Osteocyte (in vitro differentiated cells): ENCODE results near the gene DBF4. TPM values are rescaled to one million over a fixed set of nuclear protein-coding genes. Genes with fewer than 3 reads are reported as not detected.
"Not testable (repeated sequence)": the region's sequence is repeated elsewhere in the genome, so short reads cannot be mapped to it uniquely, and the experiment has no call there.

ENCODE experiments used
- DNase-seq: peaks from one replicate; pipeline ENCODE4 v3.0.0; 2021; ENCODE audit warnings: mixed read lengths; ENCODE audit not compliant: unreplicated experiment; ENCODE audit errors: extremely low spot score
- H3K27ac Mint-ChIP-seq: one replicate; pipeline ENCODE4 v1.8.0; 2021; ENCODE audit warnings: mild to moderate bottlenecking, mixed read lengths; ENCODE audit not compliant: unreplicated experiment
- H3K27me3 Mint-ChIP-seq: one replicate; pipeline ENCODE4 v1.8.0; 2021; ENCODE audit warnings: mixed read lengths; ENCODE audit not compliant: unreplicated experiment
- H3K36me3 Mint-ChIP-seq: one replicate; pipeline ENCODE4 v1.8.0; 2021; ENCODE audit warnings: mixed read lengths; ENCODE audit not compliant: unreplicated experiment
- H3K4me1 Mint-ChIP-seq: one replicate; pipeline ENCODE4 v1.8.0; 2021; ENCODE audit warnings: mixed read lengths; ENCODE audit not compliant: unreplicated experiment
- H3K4me3 Mint-ChIP-seq: one replicate; pipeline ENCODE4 v1.8.0; 2021; ENCODE audit warnings: mild to moderate bottlenecking, moderate library complexity, mixed read lengths; ENCODE audit not compliant: unreplicated experiment
- H3K9me3 Mint-ChIP-seq: one replicate; pipeline ENCODE4 v1.8.0; 2021; ENCODE audit warnings: mixed read lengths; ENCODE audit not compliant: unreplicated experiment
- CTCF ChIP-seq: fragments of 200-600 bp; sonication (generic); IDR thresholded peaks from 2 replicates; pipeline ENCODE4 v1.5.0; 2021; ENCODE audit warnings: antibody characterized with exemption, mild to moderate bottlenecking, moderate library complexity
- total RNA-seq: library from RNA; stranded (reverse); gene quantifications from 2 replicates; pipeline ENCODE4 v1.2.1, GENCODE V29; 2021

The DBF4 gene
- total RNA-seq, 1 donor from 2014 or later: 9.7 TPM

- Mint-ChIP-seq H3K4me1 (no peaks in the 10 kb centered on the region), H3K4me3 (no peak overlapping the region), H3K27me3 (peaks cover 21% of the 10 kb centered on the region), H3K27ac (no peak overlapping the region), H3K36me3 (no peaks in the 10 kb centered on the region), H3K9me3 (no peaks in the 10 kb centered on the region)
- no peak for DNase-seq
- TF ChIP-seq CTCF: no peak
Measured at GRCh38 chr7:87918740-87919139, 42.4 kb downstream of the DBF4 start.

GRCh38 chr7:87919875-87920274 is 43.6 kb downstream of the DBF4 start:
- no peak for TF ChIP-seq CTCF
- H3K4me1 Mint-ChIP-seq: no peaks in the 10 kb centered on the region
- no peak for DNase-seq
- H3K27ac Mint-ChIP-seq: no peak overlapping the region
- H3K9me3 Mint-ChIP-seq: no peaks in the 10 kb centered on the region
- peaks cover 22% of the 10 kb centered on the region for H3K27me3 Mint-ChIP-seq
- H3K36me3 Mint-ChIP-seq: no peaks in the 10 kb centered on the region
- no peak overlapping the region for H3K4me3 Mint-ChIP-seq

GRCh38 chr7:87920578-87920977 is 44.3 kb downstream of the DBF4 start:
- no peaks in the 10 kb centered on the region for H3K4me1 Mint-ChIP-seq
- H3K9me3 Mint-ChIP-seq: no peaks in the 10 kb centered on the region
- DNase-seq: no peak
- TF ChIP-seq CTCF: no peak
- H3K36me3 Mint-ChIP-seq: no peaks in the 10 kb centered on the region
- no peak overlapping the region for H3K27ac Mint-ChIP-seq
- H3K4me3 Mint-ChIP-seq: no peak overlapping the region
- peaks cover 22% of the 10 kb centered on the region for H3K27me3 Mint-ChIP-seq

GRCh38 chr7:87922759-87923395 is 46.6 kb downstream of the DBF4 start:
- peaks cover 21% of the 10 kb centered on the region for H3K27me3 Mint-ChIP-seq
- not testable (repeated sequence) for H3K27ac Mint-ChIP-seq, DNase-seq, H3K9me3 Mint-ChIP-seq, H3K4me3 Mint-ChIP-seq, H3K36me3 Mint-ChIP-seq, H3K4me1 Mint-ChIP-seq

DNA sequence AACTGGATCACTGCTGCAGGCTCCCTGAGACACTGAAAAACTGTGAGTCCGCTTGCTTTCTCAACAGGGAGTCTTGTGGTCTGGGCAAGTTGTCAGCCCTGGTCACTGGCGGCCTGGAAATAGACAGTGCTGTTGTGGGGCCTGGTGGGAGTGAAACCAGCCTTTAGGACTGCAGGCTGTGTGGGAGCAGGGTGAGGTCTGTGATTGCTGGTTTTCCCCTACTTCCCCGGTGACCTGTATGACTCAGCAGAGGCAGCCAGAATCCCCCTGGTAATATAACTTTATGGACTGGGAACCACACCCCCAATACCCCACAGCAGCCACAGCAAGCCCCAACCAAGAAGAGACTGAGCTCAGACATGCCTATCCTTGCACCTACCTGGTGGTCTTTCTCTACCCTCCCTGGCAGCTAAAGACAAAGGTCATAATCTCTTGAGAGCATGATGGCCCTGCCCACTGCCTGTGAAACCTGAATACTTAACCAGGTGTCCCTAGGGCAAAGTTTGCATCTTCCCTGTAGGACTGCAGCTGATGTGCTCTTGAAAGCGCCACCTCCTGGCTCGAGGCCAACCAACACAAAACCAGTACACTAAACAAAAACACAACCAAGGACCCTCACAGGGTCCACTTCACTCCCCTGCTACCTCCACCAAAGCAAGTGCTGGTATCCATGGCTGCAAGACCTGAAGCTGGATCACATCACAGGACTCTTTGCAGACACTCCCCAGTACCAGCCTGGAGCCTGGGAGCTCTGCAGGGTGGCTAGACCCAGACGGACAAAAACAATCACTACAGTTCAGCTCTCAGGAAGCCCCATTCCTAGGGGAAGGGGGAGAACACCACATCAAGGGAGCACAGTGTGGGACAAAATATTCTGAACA is 50.5 kb downstream of the DBF4 start:
- TF ChIP-seq CTCF: no peak
- Mint-ChIP-seq H3K4me1 (peaks cover 9% of the 10 kb centered on the region), H3K27ac (peak overlapping the region; percentile 39), H3K4me3 (no peak overlapping the region), H3K27me3 (peaks cover 48% of the 10 kb centered on the region), H3K36me3 (no peaks in the 10 kb centered on the region), H3K9me3 (no peaks in the 10 kb centered on the region)
- no peak for DNase-seq
